Measurements from ENCODE around the gene GMDS.
A peak's percentile ranks its signal among the peaks of the same experiment; 100 is the strongest.

GMDS gene

GRCh38 chr6:2240961-2241360, 4.4 kb downstream of the GMDS start:
- no peak for DNase-seq (ENCODE audit: low spot score)

GRCh38 chr6:2237001-2237400, 8.4 kb downstream of the GMDS start:
- DNase-seq (ENCODE audit: low spot score), result no peak

DNA sequence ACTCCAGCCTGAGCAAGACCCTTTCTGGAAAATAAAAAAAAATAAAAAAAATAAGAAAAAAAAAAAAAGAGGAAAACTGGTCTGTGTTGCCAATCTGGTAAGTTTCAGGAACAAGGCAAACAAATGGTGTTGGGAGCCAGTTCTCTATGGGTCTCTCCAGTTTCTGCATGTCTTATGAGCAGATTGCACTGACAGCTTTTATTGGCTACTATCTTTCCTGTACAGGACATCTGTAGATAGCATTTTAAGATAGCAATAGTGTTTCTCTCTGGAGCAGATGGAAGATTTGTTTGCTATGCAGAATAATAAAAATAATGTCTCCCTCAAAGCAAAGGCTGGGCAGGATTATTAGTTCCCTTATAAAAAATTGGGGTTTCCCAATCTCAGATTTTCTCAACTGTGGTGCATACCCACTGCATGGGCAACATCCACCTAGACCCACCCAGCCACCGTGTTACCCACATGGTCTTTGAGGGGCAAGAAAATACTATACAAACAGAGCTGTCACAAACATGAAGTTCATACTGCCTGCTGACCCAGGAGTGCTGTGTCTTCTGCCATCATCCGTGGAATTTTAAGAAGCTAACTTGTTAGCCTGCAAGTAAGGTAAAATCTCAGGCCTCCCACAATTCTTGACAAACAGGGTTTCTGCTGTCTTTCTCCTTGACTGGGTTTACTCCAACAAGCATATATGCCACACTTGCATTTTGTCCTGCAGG, 9.5 kb downstream of the GMDS start:
- DNase-seq (ENCODE audit: low spot score), result no peak

GRCh38 chr6:2232445-2232844, 13.0 kb downstream of the GMDS start:
- DNase-seq (ENCODE audit: low spot score), result no peak

GRCh38 chr6:2231438-2231837, 14.0 kb downstream of the GMDS start:
- DNase-seq (ENCODE audit: low spot score), result no peak

GRCh38 chr6:2230659-2231277, 14.6 kb downstream of the GMDS start:
- no peak for DNase-seq (ENCODE audit: low spot score)

GRCh38 chr6:2229742-2230141, 15.7 kb downstream of the GMDS start:
- no peak for DNase-seq (ENCODE audit: low spot score)

DNA sequence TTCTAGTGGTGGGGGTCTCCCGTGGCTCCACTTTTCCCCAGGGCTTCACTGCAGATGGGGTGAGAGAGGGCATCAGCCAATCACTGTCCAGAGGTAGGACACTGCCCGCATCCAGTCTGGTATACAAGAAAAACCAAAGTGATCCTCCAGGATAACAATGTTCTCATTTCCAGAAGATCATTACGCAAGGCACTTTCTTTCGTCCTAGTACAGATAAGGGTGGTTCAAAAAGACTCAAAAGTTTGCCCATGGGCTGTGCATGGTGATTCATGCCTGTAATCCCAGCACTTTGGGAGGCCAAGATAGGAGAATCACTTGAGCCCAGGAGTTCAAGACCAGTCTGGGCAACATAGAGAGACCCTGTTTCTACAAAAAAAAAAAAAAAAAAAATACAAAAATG, 16.4 kb downstream of the GMDS start:
- DNase-seq (ENCODE audit: low spot score), result no peak

- no peak for DNase-seq (ENCODE audit: low spot score)
These were observed 17.0 kb downstream of the GMDS start for GRCh38 chr6:2228392-2228791.

- DNase-seq (ENCODE audit: low spot score), result no peak
These were observed 18.6 kb downstream of the GMDS start for GRCh38 chr6:2226775-2227174.

DNA sequence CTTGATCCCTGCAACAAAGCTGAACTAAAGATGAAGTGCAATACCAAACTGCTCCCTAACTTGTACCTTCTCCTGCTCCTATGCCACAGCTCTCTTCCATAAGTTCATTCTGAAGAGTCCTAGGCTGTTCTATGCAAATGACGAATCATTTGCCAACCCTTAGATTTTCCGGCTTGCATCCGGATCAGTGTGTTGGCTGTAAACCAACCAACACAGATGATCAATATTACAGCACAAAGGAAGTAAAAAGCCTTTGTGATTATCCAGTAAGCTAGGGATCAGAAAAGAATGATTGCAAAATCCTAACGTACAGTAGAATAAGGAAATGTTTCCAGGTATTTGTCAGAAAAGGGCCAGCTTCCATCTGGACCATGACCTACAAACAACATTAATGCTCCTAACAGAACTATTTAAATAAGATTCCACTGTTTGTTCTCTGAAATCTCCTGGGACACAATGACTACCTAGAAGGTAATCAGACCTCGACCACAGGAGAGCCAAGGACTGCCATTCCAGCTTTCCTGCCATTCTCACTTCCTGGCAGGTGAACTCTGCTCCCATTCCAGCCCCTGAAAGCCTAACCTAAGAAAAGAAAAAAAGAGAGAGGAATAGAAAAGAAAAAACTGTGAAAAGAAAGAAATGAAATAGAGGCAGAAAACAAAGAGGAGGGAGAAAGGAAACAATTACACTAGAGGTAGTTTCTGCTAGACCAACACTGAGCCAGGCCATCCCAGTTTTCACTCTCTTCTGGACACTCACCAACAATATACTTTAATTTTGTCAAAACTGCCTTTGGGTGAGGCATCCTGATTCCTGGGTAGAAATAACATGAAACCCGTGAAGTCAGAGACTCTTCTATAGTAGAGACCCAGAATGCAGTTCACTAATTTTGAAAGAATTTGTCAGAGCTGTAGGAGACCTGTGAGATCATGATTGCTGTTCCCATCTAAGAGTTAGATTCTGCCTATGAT, 19.7 kb downstream of the GMDS start:
- no peak for DNase-seq (ENCODE audit: low spot score)

GRCh38 chr6:2224847-2225382, 20.5 kb downstream of the GMDS start:
- no peak for DNase-seq (ENCODE audit: low spot score)

- DNase-seq (ENCODE audit: low spot score), result no peak
These were observed 23.0 kb downstream of the GMDS start for GRCh38 chr6:2222275-2222842.

GRCh38 chr6:2221726-2222274, 23.6 kb downstream of the GMDS start:
- DNase-seq (ENCODE audit: low spot score), result no peak

GRCh38 chr6:2220154-2220553, 25.3 kb downstream of the GMDS start:
- DNase-seq (ENCODE audit: low spot score), result no peak

GRCh38 chr6:2218866-2219265, 26.5 kb downstream of the GMDS start:
- DNase-seq (ENCODE audit: low spot score), result no peak

GRCh38 chr6:2216794-2217383, 28.5 kb downstream of the GMDS start:
- no peak for DNase-seq (ENCODE audit: low spot score)

GRCh38 chr6:2215342-2215741, 30.1 kb downstream of the GMDS start:
- DNase-seq (ENCODE audit: low spot score), result no peak

DNA sequence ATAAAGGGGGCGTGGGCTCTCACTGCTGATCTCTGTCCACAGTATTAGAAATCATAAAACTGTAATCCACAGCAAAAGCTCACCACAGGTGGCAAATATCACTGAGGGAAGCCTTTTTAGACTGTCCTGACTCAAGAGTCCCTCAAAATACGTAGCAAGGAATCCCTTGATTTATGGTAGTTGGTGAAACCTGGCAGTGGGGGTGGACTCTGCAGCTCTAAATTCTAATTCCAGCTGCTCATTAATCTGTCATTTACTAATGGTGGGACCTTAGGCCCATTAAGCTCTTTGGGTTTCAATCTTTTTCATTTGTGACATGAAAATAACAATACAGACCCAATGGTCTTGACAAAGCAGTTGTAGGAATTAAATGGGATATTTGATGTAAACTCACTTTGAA, 32.3 kb downstream of the GMDS start:
- DNase-seq (ENCODE audit: low spot score), result no peak

GRCh38 chr6:2209226-2209809, 36.1 kb downstream of the GMDS start:
- peak; percentile 19 for DNase-seq (ENCODE audit: low spot score)

GRCh38 chr6:2208468-2208867, 36.9 kb downstream of the GMDS start:
- no peak for DNase-seq (ENCODE audit: low spot score)
